Neural progenitor cell (in vitro differentiated cells): ENCODE measurements around the gene ARHGAP30. TPM values are rescaled to one million over a fixed set of nuclear protein-coding genes. Genes with fewer than 3 reads are reported as not detected.

Experiments used
- DNase-seq: peaks from one replicate; pipeline ENCODE4 v3.0.0-alpha.2; 2016; ENCODE audit warnings: low spot score
- H2AFZ ChIP-seq: fragments of 200-600 bp; sonication (generic); replicated peaks from 2 replicates; pipeline ENCODE4 v1.6.1; 2016; ENCODE audit warnings: antibody characterized with exemption
- H3F3A ChIP-seq: fragments of 200-600 bp; sonication (generic); 2 replicates; pipeline ENCODE4 v1.6.1; 2016; ENCODE audit warnings: antibody characterized with exemption, low read depth
- H3K27ac ChIP-seq: fragments of 200-600 bp; sonication (generic); 2 replicates; pipeline ENCODE4 v1.5.1; 2016; ENCODE audit warnings: mild to moderate bottlenecking
- H3K27me3 ChIP-seq: fragments of 200-600 bp; sonication (generic); 2 replicates; pipeline ENCODE4 v1.6.1; 2016; ENCODE audit warnings: mild to moderate bottlenecking, moderate library complexity
- H3K36me3 ChIP-seq: fragments of 200-600 bp; sonication (generic); 2 replicates; pipeline ENCODE4 v1.5.1; 2016
- H3K4me1 ChIP-seq: fragments of 200-600 bp; sonication (generic); 2 replicates; pipeline ENCODE4 v1.6.1; 2016; ENCODE audit warnings: mixed run types
- H3K4me2 ChIP-seq: fragments of 200-600 bp; sonication (generic); 2 replicates; pipeline ENCODE4 v1.6.1; 2016
- H3K4me3 ChIP-seq: fragments of 200-600 bp; sonication (generic); 2 replicates; pipeline ENCODE4 v1.5.1; 2016
- H3K79me2 ChIP-seq: fragments of 200-600 bp; sonication (generic); 2 replicates; pipeline ENCODE4 v1.6.1; 2016; ENCODE audit warnings: low read depth
- H3K9ac ChIP-seq: fragments of 200-600 bp; sonication (generic); 2 replicates; pipeline ENCODE4 v1.6.1; 2016
- H3K9me3 ChIP-seq: fragments of 200-600 bp; sonication (generic); 2 replicates; pipeline ENCODE4 v1.5.1; 2016; ENCODE audit warnings: low read depth
- H4K20me1 ChIP-seq: fragments of 200-600 bp; sonication (generic); 2 replicates; pipeline ENCODE4 v1.6.1; 2016; ENCODE audit warnings: low read depth
- H3K27ac Mint-ChIP-seq: 3 replicates; pipeline ENCODE4 v1.8.0; 2021; ENCODE audit warnings: mixed read lengths
- H3K27me3 Mint-ChIP-seq: 2 replicates; pipeline ENCODE4 v1.8.0; 2022; ENCODE audit warnings: low read depth, mild to moderate bottlenecking, inconsistent platforms, moderate library complexity, mixed read lengths; ENCODE audit not compliant: insufficient read depth
- H3K36me3 Mint-ChIP-seq: 3 replicates; pipeline ENCODE4 v1.8.0; 2021; ENCODE audit warnings: mixed read lengths
- H3K4me1 Mint-ChIP-seq: 3 replicates; pipeline ENCODE4 v1.8.0; 2021; ENCODE audit warnings: mixed read lengths
- H3K4me3 Mint-ChIP-seq: 3 replicates; pipeline ENCODE4 v1.8.0; 2021; ENCODE audit warnings: mild to moderate bottlenecking, moderate library complexity, mixed read lengths
- H3K9me3 Mint-ChIP-seq: 3 replicates; pipeline ENCODE4 v1.8.0; 2020; ENCODE audit warnings: mixed read lengths
- CTCF ChIP-seq: fragments of 200-600 bp; sonication (generic); IDR thresholded peaks from 2 replicates; pipeline ENCODE4 v1.5.1; 2017; ENCODE audit warnings: antibody characterized with exemption, mild to moderate bottlenecking
- EZH2 ChIP-seq: fragments of 200-600 bp; sonication (generic); IDR thresholded peaks from 2 replicates; pipeline ENCODE4 v1.6.1; 2017; ENCODE audit warnings: antibody characterized with exemption, mild to moderate bottlenecking, moderate library complexity
- EZH2phosphoT487 ChIP-seq: fragments of 200-600 bp; sonication (generic); IDR thresholded peaks from 2 replicates; pipeline ENCODE4 v1.6.1; 2017; ENCODE audit warnings: antibody characterized with exemption
- total RNA-seq: library from RNA; depleted of rRNA; stranded (reverse); fragments of >200 nt; gene quantifications from 2 replicates; pipeline ENCODE4 v1.2.3, GENCODE V29; 2015; ENCODE audit warnings: low replicate concordance

The ARHGAP30 gene
- total RNA-seq, 1 donor from 2014 or later: not detected

GRCh38 chr1:161096530-161096929 is 26.8 kb upstream of the ARHGAP30 start:
- H3K4me3 Mint-ChIP-seq: no peak overlapping the region
- Histone ChIP-seq H3K27me3 (no peaks in the 10 kb centered on the region), H3K4me3 (no peak overlapping the region), H3K27ac (no peak overlapping the region), H3F3A (peaks cover 8% of the 10 kb centered on the region), H3K79me2 (no peaks in the 10 kb centered on the region), H4K20me1 (no peaks in the 10 kb centered on the region), H3K4me2 (no peak overlapping the region), H3K36me3 (no peaks in the 10 kb centered on the region), H3K9ac (no peak overlapping the region), H3K4me1 (no peaks in the 10 kb centered on the region), H2AFZ (no peak overlapping the region), H3K9me3 (no peaks in the 10 kb centered on the region)
- H3K27ac Mint-ChIP-seq: no peak overlapping the region
- no peak for TF ChIP-seq EZH2phosphoT487
- TF ChIP-seq CTCF: no peak
- no peak for TF ChIP-seq EZH2
- no peaks in the 10 kb centered on the region for H3K9me3 Mint-ChIP-seq
- no peak for DNase-seq
- H3K4me1 Mint-ChIP-seq: peaks cover 15% of the 10 kb centered on the region
- peaks cover 13% of the 10 kb centered on the region for H3K27me3 Mint-ChIP-seq
- H3K36me3 Mint-ChIP-seq: peaks cover 9% of the 10 kb centered on the region

DNA sequence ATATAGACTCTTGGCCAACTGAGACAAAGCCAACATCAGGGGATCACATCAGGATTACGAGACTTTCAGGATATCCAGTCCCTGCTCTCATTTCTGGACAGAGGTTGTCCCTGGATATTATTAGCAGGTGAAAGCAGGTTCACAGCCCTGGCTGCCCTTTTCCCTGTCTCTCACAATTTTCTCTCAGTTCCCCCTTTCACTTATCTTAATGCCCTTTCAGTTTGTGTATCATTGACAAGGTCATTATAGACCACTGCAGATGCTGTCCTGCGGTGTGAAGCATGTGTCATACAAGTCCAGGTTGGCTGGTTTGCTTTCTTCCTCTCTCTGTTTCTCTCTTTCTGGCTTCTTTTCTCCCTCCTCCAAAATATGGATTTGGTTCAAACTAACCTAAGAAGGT is 26.3 kb upstream of the ARHGAP30 start:
- Histone ChIP-seq H4K20me1 (no peaks in the 10 kb centered on the region), H3K36me3 (no peaks in the 10 kb centered on the region), H3K27me3 (no peaks in the 10 kb centered on the region), H3K4me1 (no peaks in the 10 kb centered on the region), H3K9me3 (no peaks in the 10 kb centered on the region), H3K79me2 (no peaks in the 10 kb centered on the region), H3F3A (peaks cover 8% of the 10 kb centered on the region), H3K9ac (no peak overlapping the region), H2AFZ (no peak overlapping the region), H3K4me2 (no peak overlapping the region), H3K4me3 (no peak overlapping the region), H3K27ac (no peak overlapping the region)
- no peak overlapping the region for H3K4me3 Mint-ChIP-seq
- no peak overlapping the region for H3K27ac Mint-ChIP-seq
- DNase-seq: no peak
- peaks cover 13% of the 10 kb centered on the region for H3K27me3 Mint-ChIP-seq
- H3K9me3 Mint-ChIP-seq: no peaks in the 10 kb centered on the region
- H3K36me3 Mint-ChIP-seq: peaks cover 5% of the 10 kb centered on the region
- TF ChIP-seq EZH2: no peak
- TF ChIP-seq CTCF: no peak
- TF ChIP-seq EZH2phosphoT487: no peak
- peaks cover 15% of the 10 kb centered on the region for H3K4me1 Mint-ChIP-seq

DNA sequence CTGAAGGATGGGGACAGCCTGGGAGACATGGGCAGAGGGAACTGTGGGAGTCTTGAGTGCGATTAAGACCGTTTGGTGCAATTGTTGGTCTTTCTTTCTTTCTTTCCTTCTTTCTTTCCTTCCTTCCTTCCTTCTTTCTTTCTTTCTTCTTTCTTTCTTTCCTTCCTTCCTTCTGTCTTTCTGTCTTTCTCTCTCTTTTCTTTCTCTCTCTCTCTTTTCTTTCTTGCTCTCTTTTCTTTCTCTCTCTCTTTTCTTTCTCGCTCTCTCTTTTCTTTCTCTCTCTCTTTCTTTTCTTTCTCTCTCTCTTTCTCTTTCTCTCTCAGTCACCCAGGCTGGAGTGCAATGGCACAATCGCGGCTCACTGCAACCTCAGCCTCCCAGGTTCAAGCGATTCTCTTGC is 25.5 kb upstream of the ARHGAP30 start:
- Histone ChIP-seq H3K36me3 (no peaks in the 10 kb centered on the region), H3K4me1 (no peaks in the 10 kb centered on the region), H3K79me2 (no peaks in the 10 kb centered on the region), H3K4me3 (no peak overlapping the region), H3K27ac (no peak overlapping the region), H3K27me3 (no peaks in the 10 kb centered on the region), H3K4me2 (no peak overlapping the region), H3K9ac (no peak overlapping the region), H2AFZ (no peak overlapping the region), H3K9me3 (no peaks in the 10 kb centered on the region), H4K20me1 (no peaks in the 10 kb centered on the region), H3F3A (peaks cover 8% of the 10 kb centered on the region)
- H3K27me3 Mint-ChIP-seq: peaks cover 13% of the 10 kb centered on the region
- TF ChIP-seq CTCF (no peak), EZH2 (no peak), EZH2phosphoT487 (no peak)
- DNase-seq: no peak
- no peak overlapping the region for H3K4me3 Mint-ChIP-seq
- peaks cover 15% of the 10 kb centered on the region for H3K4me1 Mint-ChIP-seq
- peaks cover 5% of the 10 kb centered on the region for H3K36me3 Mint-ChIP-seq
- no peaks in the 10 kb centered on the region for H3K9me3 Mint-ChIP-seq
- H3K27ac Mint-ChIP-seq: no peak overlapping the region

- H3K27me3 ChIP-seq: no peaks in the 10 kb centered on the region
- H3K9me3 ChIP-seq: no peaks in the 10 kb centered on the region
- H3K4me3 Mint-ChIP-seq: no peak overlapping the region
- no peaks in the 10 kb centered on the region for H3K36me3 ChIP-seq
- peaks cover 8% of the 10 kb centered on the region for H3F3A ChIP-seq
- H3K4me3 ChIP-seq: no peak overlapping the region
- no peaks in the 10 kb centered on the region for H3K36me3 Mint-ChIP-seq
- no peak overlapping the region for H3K4me2 ChIP-seq
- H4K20me1 ChIP-seq: no peaks in the 10 kb centered on the region
- H3K79me2 ChIP-seq: no peaks in the 10 kb centered on the region
- H3K27ac ChIP-seq: no peak overlapping the region
- H2AFZ ChIP-seq: no peak overlapping the region
- H3K9ac ChIP-seq: no peak overlapping the region
- H3K27ac Mint-ChIP-seq: no peak overlapping the region
- no peak for DNase-seq
- peaks cover 13% of the 10 kb centered on the region for H3K27me3 Mint-ChIP-seq
- peaks cover 15% of the 10 kb centered on the region for H3K4me1 Mint-ChIP-seq
- H3K4me1 ChIP-seq: no peaks in the 10 kb centered on the region
- TF ChIP-seq CTCF (no peak), EZH2phosphoT487 (no peak), EZH2 (no peak)
- H3K9me3 Mint-ChIP-seq: no peaks in the 10 kb centered on the region
Measured at GRCh38 chr1:161094481-161094880, 24.8 kb upstream of the ARHGAP30 start.
